ENCODE results near the gene SEMA4C. TPM values are rescaled to one million over a fixed set of nuclear protein-coding genes. Genes with fewer than 3 reads are reported as not detected.

Gene SEMA4C
- polyA plus RNA-seq, 1 donor (not counting 4 experiments of a cell fraction or from before 2014, with no cell fraction given), result 7.5 TPM

GRCh38 chr2:96857667-96858372 is 12.1 kb downstream of the SEMA4C start, which contains the start of gene ANKRD39:
Gene ANKRD39 (minus strand): TSS chr2:96858016. CDS start chr2:96857987, 29 bp downstream.
- H3K79me2 ChIP-seq (ENCODE audit: control insufficient read depth, insufficient read depth, low read length), result peaks cover 8% of the 10 kb centered on the region
- peak; percentile 64 to 89 (median 74) for TF ChIP-seq CTCF (optimal IDR thresholded peaks at IDR 0.05 in 1 of 3, IDR thresholded peaks at IDR 0.05 in 1 of 3, conservative IDR thresholded peaks at IDR 0.05 in 1 of 3; ENCODE audit: extremely low read depth in 1 of 3, insufficient read depth in 2 of 3, low read length in 3 of 3)
- no peak for TF ChIP-seq EZH2 (IDR thresholded peaks at IDR 0.05; ENCODE audit: low read length)
- H3K27me3 ChIP-seq (ENCODE audit: control insufficient read depth, extremely low read depth, insufficient read depth, low read length), result no peaks in the 10 kb centered on the region
- H3K36me3 ChIP-seq (ENCODE audit: control insufficient read depth in 2 of 2, extremely low read depth in 1 of 2, insufficient read depth in 2 of 2, low read length in 2 of 2), result peaks cover 1 to 17% of the 10 kb centered on the region in 2 experiments
- peak within 1 kb of the TSS; percentile 84 for H2AFZ ChIP-seq (ENCODE audit: control insufficient read depth, low read length)
- H3K4me3 ChIP-seq (ENCODE audit: control insufficient read depth in 2 of 3, extremely low read depth in 1 of 3, insufficient read depth in 2 of 3, low read depth in 1 of 3, low read length in 3 of 3), result peak within 1 kb of the TSS; percentile 73 to 83 (median 80)
- no peak for FAIRE-seq
- peak within 1 kb of the TSS; percentile 56 for H3K27ac ChIP-seq (ENCODE audit: control insufficient read depth, insufficient read depth, low read length)
- H4K20me1 ChIP-seq (ENCODE audit: control insufficient read depth, extremely low read depth, insufficient read depth, low read length), result no peaks in the 10 kb centered on the region
- H3K4me2 ChIP-seq (ENCODE audit: control insufficient read depth, extremely low read depth, insufficient read depth, low read depth, low read length), result peak within 1 kb of the TSS; percentile 96
- H3K4me1 ChIP-seq (ENCODE audit: control insufficient read depth, extremely low read depth, insufficient read depth, low read length), result peaks cover 17% of the 10 kb centered on the region
- no peaks in the 10 kb centered on the region for H3K9me3 ChIP-seq (ENCODE audit: control insufficient read depth, low read depth, low read length)
- no peaks in the 10 kb centered on the region for H3K9me1 ChIP-seq (ENCODE audit: control insufficient read depth, extremely low read depth, insufficient read depth, low read length)
- H3K9ac ChIP-seq (ENCODE audit: control insufficient read depth, extremely low read depth, insufficient read depth, low read length), result peak within 1 kb of the TSS; percentile 78
- dilution Hi-C loops (cut with MboI; ENCODE audit: extremely low pct_ligation_motif_present, low sequenced_read_pairs), result no loop called here
- peak; percentile 89 for DNase-seq (ENCODE audit: low read depth, low spot score)

DNA sequence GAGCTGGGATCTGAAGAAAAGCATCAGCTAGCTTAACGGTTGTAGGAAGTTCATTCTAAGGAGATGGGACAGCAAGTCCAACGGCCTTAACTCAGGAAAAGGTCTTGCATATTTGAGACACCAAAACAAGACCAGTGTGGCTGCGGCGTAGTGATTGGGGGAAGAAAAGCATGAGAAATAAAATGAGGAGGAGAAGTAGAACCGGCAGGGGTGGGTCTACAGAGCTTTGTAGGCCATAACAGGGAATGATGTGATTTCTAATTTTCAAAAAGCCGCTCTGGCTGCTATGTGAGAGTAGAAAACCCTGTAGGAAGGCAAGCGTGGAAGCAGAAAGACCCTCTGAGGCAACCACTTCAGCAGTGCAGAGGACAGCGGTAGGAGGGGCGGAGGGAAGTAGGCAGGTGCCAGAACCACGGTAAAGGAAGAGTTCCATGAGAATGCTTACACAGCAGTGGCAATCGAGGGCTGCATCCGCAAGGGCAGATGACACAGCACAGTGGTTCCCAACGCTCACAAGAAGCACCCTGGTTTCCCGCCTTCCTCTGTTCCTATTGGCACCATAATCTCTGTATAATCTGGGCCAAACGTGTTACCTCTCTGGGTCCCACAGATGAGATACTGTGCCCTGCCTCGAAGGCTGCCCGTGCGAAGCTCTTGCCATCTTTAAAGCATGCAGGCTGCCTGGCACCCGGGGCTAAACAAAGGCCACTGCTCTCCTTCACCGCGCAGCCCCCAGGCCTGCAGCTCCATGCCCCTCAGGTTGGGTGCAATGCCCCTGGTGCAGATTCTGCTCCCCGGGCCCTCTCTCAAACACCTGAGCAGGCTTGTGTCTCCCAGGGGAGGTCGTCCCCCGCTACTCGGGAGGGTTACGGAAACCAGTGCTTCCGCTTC is 12.9 kb downstream of the SEMA4C start:
- Histone ChIP-seq H3K9me3 (ENCODE audit: control insufficient read depth, low read depth, low read length) (no peaks in the 10 kb centered on the region), H2AFZ (ENCODE audit: control insufficient read depth, low read length) (peak overlapping the region; percentile 84), H4K20me1 (ENCODE audit: control insufficient read depth, extremely low read depth, insufficient read depth, low read length) (no peaks in the 10 kb centered on the region), H3K79me2 (ENCODE audit: control insufficient read depth, insufficient read depth, low read length) (peaks cover 8% of the 10 kb centered on the region), H3K4me3 (ENCODE audit: control insufficient read depth in 2 of 3, extremely low read depth in 1 of 3, insufficient read depth in 2 of 3, low read depth in 1 of 3, low read length in 3 of 3) (peak overlapping the region; percentile 73 to 83 (median 80)), H3K9ac (ENCODE audit: control insufficient read depth, extremely low read depth, insufficient read depth, low read length) (peak overlapping the region; percentile 78), H3K27me3 (ENCODE audit: control insufficient read depth, extremely low read depth, insufficient read depth, low read length) (no peaks in the 10 kb centered on the region), H3K36me3 (ENCODE audit: control insufficient read depth in 2 of 2, extremely low read depth in 1 of 2, insufficient read depth in 2 of 2, low read length in 2 of 2) (peaks cover 1 to 14% of the 10 kb centered on the region in 2 experiments), H3K4me2 (ENCODE audit: control insufficient read depth, extremely low read depth, insufficient read depth, low read depth, low read length) (peak overlapping the region; percentile 96), H3K9me1 (ENCODE audit: control insufficient read depth, extremely low read depth, insufficient read depth, low read length) (no peaks in the 10 kb centered on the region), H3K4me1 (ENCODE audit: control insufficient read depth, extremely low read depth, insufficient read depth, low read length) (peaks cover 17% of the 10 kb centered on the region), H3K27ac (ENCODE audit: control insufficient read depth, insufficient read depth, low read length) (peak overlapping the region; percentile 56)
- dilution Hi-C loops (cut with MboI; ENCODE audit: extremely low pct_ligation_motif_present, low sequenced_read_pairs), result no loop called here
- TF ChIP-seq EZH2 (IDR thresholded peaks at IDR 0.05; ENCODE audit: low read length) (no peak), CTCF (optimal IDR thresholded peaks at IDR 0.05 in 1 of 3, IDR thresholded peaks at IDR 0.05 in 1 of 3, conservative IDR thresholded peaks at IDR 0.05 in 1 of 3; ENCODE audit: extremely low read depth in 1 of 3, insufficient read depth in 2 of 3, low read length in 3 of 3) (no peak)
- FAIRE-seq (no peak), DNase-seq (ENCODE audit: low read depth, low spot score) (no peak)
